IMR-90 (cell line): Measurements from ENCODE around the gene LRRC47. TPM values are rescaled to one million over a fixed set of nuclear protein-coding genes. Genes with fewer than 3 reads are reported as not detected.

ENCODE experiments used
- ATAC-seq: fragments of 200-7000 bp; cut with Tn5 transposase; 2 replicates; pipeline ENCODE4 v1.9.1; 2020; ENCODE audit warnings: low read depth, mild to moderate bottlenecking, moderate library complexity
- BruUV-seq: library from RNA; stranded (reverse); fragments of 400-500 nt; replicated peaks from 2 replicates; lab custom pipeline; 2021; lab: Mats Ljungman, UMichigan
- CTCF ChIA-PET: fragments of 300-600 bp; formaldehyde crosslinking; extraction: SDS; loops from one replicate; lab custom pipeline; 2021; ENCODE audit warnings: antibody characterized with exemption; lab: Yijun Ruan, JAX
- POLR2A ChIA-PET: fragments of 300-600 bp; sonication (Branson Sonifier 250); formaldehyde crosslinking; loops from one replicate; lab custom pipeline; 2022; ENCODE audit warnings: antibody characterized with exemption; ENCODE audit not compliant: unreplicated experiment; lab: Charles Lee
- DNase-seq: peaks from one replicate; pipeline ENCODE4 v3.0.0; 2013
- H2AFZ ChIP-seq: replicated peaks from 2 replicates; pipeline ENCODE3; 2013; ENCODE audit warnings: low read length, mild to moderate bottlenecking; ENCODE audit not compliant: poor library complexity
- H2AK5ac ChIP-seq: 2 replicates; pipeline ENCODE4 v1.6.1; 2013; ENCODE audit warnings: low read depth, low read length, inconsistent platforms
- H2AK9ac ChIP-seq: replicated peaks from 2 replicates; pipeline ENCODE3; 2013; ENCODE audit warnings: mild to moderate bottlenecking, low read depth, low read length, moderate library complexity; ENCODE audit not compliant: poor library complexity
- H2BK120ac ChIP-seq: 2 replicates; pipeline ENCODE4 v1.6.1; 2013; ENCODE audit warnings: low read depth, low read length, inconsistent platforms
- H2BK15ac ChIP-seq: 3 replicates; pipeline ENCODE4 v1.6.1; 2013; ENCODE audit warnings: low read depth, low read length, inconsistent platforms
- H2BK20ac ChIP-seq: 2 replicates; pipeline ENCODE4 v1.6.1; 2013; ENCODE audit warnings: low read depth, mild to moderate bottlenecking, inconsistent platforms, low read length, moderate library complexity
- H2BK5ac ChIP-seq: 2 replicates; pipeline ENCODE4 v1.6.1; 2013; ENCODE audit warnings: mild to moderate bottlenecking, low read depth, low read length, inconsistent platforms; ENCODE audit not compliant: poor library complexity, severe bottlenecking
- H3K14ac ChIP-seq: replicated peaks from 2 replicates; pipeline ENCODE4 v1.6.1; 2013; ENCODE audit warnings: low read depth, low read length, inconsistent platforms
- H3K18ac ChIP-seq: 2 replicates; pipeline ENCODE4 v1.6.1; 2013; ENCODE audit warnings: low read depth, low read length, control low read depth
- H3K23ac ChIP-seq: 2 replicates; pipeline ENCODE4 v1.6.1; 2013; ENCODE audit warnings: low read depth, low read length, inconsistent platforms
- H3K27ac ChIP-seq: 2 replicates; pipeline ENCODE4 v1.5.1; 2013; ENCODE audit warnings: mild to moderate bottlenecking, control low read depth, low read length; ENCODE audit not compliant: insufficient read depth
- H3K27me3 ChIP-seq: 2 replicates; pipeline ENCODE4 v1.6.1; 2013; ENCODE audit warnings: low read length; ENCODE audit not compliant: control insufficient read depth, insufficient read depth
- H3K36me3 ChIP-seq: 2 replicates; pipeline ENCODE4 v1.6.1; 2013; ENCODE audit warnings: low read length, mixed read lengths; ENCODE audit not compliant: control insufficient read depth, insufficient read depth
- H3K4ac ChIP-seq: 2 replicates; pipeline ENCODE4 v1.6.1; 2013; ENCODE audit warnings: low read depth, low read length, inconsistent platforms
- H3K4me1 ChIP-seq: 2 replicates; pipeline ENCODE4 v1.6.1; 2013; ENCODE audit warnings: low read length, mixed read lengths; ENCODE audit not compliant: control insufficient read depth, insufficient read depth
- H3K4me2 ChIP-seq: 2 replicates; pipeline ENCODE4 v1.6.1; 2013; ENCODE audit warnings: low read depth, mild to moderate bottlenecking, control low read depth, low read length, moderate library complexity
- H3K4me3 ChIP-seq: 2 replicates; pipeline ENCODE4 v1.5.1; 2013; ENCODE audit warnings: low read depth, mild to moderate bottlenecking, control low read depth, low read length, moderate library complexity; ENCODE audit not compliant: insufficient read depth
- H3K56ac ChIP-seq: 2 replicates; pipeline ENCODE4 v1.6.1; 2013; ENCODE audit warnings: low read length, inconsistent platforms; ENCODE audit not compliant: insufficient read depth; ENCODE audit errors: extremely low read depth
- H3K79me1 ChIP-seq, 2 experiments: 2 replicates each; pipeline ENCODE4 v1.6.1; 2013; ENCODE audit warnings: low read length in 2 of 2, inconsistent platforms in 1 of 2, low read depth in 1 of 2
- H3K9ac ChIP-seq: 2 replicates; pipeline ENCODE4 v1.6.1; 2013; ENCODE audit warnings: low read depth, low read length, control low read depth
- H3K9me1 ChIP-seq: 2 replicates; pipeline ENCODE4 v1.6.1; 2013; ENCODE audit warnings: low read length, inconsistent platforms; ENCODE audit not compliant: insufficient read depth
- H3K9me3 ChIP-seq: 2 replicates; pipeline ENCODE4 v1.6.1; 2013; ENCODE audit warnings: low read length; ENCODE audit not compliant: control insufficient read depth, insufficient read depth
- H4K20me1 ChIP-seq: 2 replicates; pipeline ENCODE4 v1.6.1; 2013; ENCODE audit warnings: low read length, inconsistent platforms; ENCODE audit not compliant: insufficient read depth
- H4K5ac ChIP-seq: 2 replicates; pipeline ENCODE4 v1.6.1; 2013; ENCODE audit warnings: mild to moderate bottlenecking, low read depth, low read length, control low read depth
- H4K8ac ChIP-seq, 2 experiments: 2 replicates each; pipeline ENCODE4 v1.6.1; 2013; ENCODE audit warnings: low read depth in 2 of 2, low read length in 2 of 2, control low read depth in 1 of 2, inconsistent platforms in 1 of 2
- H4K91ac ChIP-seq: 2 replicates; pipeline ENCODE4 v1.6.1; 2013; ENCODE audit warnings: low read depth, low read length, inconsistent platforms; ENCODE audit not compliant: insufficient read depth
- BHLHE40 ChIP-seq: fragments of 150-350 bp; IDR thresholded peaks from 2 replicates; pipeline ENCODE4 v1.6.1; 2016; ENCODE audit warnings: mild to moderate bottlenecking, low read depth, low read length
- CEBPB ChIP-seq: IDR thresholded peaks from 2 replicates; pipeline ENCODE4 v1.6.1; 2012; ENCODE audit warnings: low read depth, low read length, improper control_type of control experiment
- CHD1 ChIP-seq: IDR thresholded peaks from 2 replicates; pipeline ENCODE4 v1.6.1; 2012; ENCODE audit warnings: low read depth, low read length, improper control_type of control experiment
- CTCF ChIP-seq: conservative IDR thresholded peaks from 2 replicates; pipeline ENCODE4 v1.5.1; 2012; ENCODE audit warnings: mild to moderate bottlenecking, low read depth, low read length, improper control_type of control experiment
- ELK1 ChIP-seq: fragments of 150-350 bp; IDR thresholded peaks from 2 replicates; pipeline ENCODE4 v1.6.1; 2016; ENCODE audit warnings: low read depth, mild to moderate bottlenecking, low read length, moderate library complexity, borderline replicate concordance
- FOS ChIP-seq: fragments of 150-350 bp; IDR thresholded peaks from 2 replicates; pipeline ENCODE4 v1.6.1; 2016; ENCODE audit warnings: low read depth, low read length
- MAFK ChIP-seq: IDR thresholded peaks from 2 replicates; pipeline ENCODE4 v1.6.1; 2012; ENCODE audit warnings: low read depth, low read length, improper control_type of control experiment
- MAZ ChIP-seq: IDR thresholded peaks from 2 replicates; pipeline ENCODE4 v1.6.1; 2012; ENCODE audit warnings: low read depth, mild to moderate bottlenecking, low read length, improper control_type of control experiment, moderate library complexity, borderline replicate concordance
- NFE2L2 ChIP-seq: fragments of 150-350 bp; IDR thresholded peaks from 2 replicates; pipeline ENCODE4 v1.6.1; 2016; ENCODE audit warnings: low read depth, mild to moderate bottlenecking, low read length
- POLR2A ChIP-seq: IDR thresholded peaks from 2 replicates; pipeline ENCODE4 v1.6.1; 2012; ENCODE audit warnings: mild to moderate bottlenecking, low read depth, low read length
- RAD21 ChIP-seq: IDR thresholded peaks from 2 replicates; pipeline ENCODE4 v1.6.1; 2012; ENCODE audit warnings: low read length, improper control_type of control experiment
- RCOR1 ChIP-seq: IDR thresholded peaks from 2 replicates; pipeline ENCODE4 v1.6.1; 2012; ENCODE audit warnings: mild to moderate bottlenecking, low read length, improper control_type of control experiment; ENCODE audit not compliant: insufficient replicate concordance
- RFX5 ChIP-seq: IDR thresholded peaks from 2 replicates; pipeline ENCODE4 v1.8.0; 2012; ENCODE audit warnings: low read depth, mild to moderate bottlenecking, low read length, moderate library complexity
- SMC3 ChIP-seq: fragments of 150-350 bp; IDR thresholded peaks from 2 replicates; pipeline ENCODE4 v1.6.1; 2016; ENCODE audit warnings: low read depth, mild to moderate bottlenecking, antibody characterized with exemption, low read length, moderate library complexity
- WGBS, 2 experiments: methylation state at CpG; one replicate each; pipeline versions ENCODE4 v1.1.5 to v1.1.7; 2013; ENCODE audit warnings: missing lambda C conversion rate in 2 of 2; ENCODE audit not compliant: insufficient read length in 1 of 2; ENCODE audit errors: extremely low coverage in 2 of 2; 5-methylcytosine and 5-hydroxymethylcytosine counted together
- dilution Hi-C: fragments of 300-500 bp; cut with HindIII; formaldehyde crosslinking; loops from one replicate; pipeline ENCODE4 v1.14.3; 2018; ENCODE audit warnings: low sequenced_read_pairs; ENCODE audit not compliant: unreplicated experiment
- in situ Hi-C: fragments of 300-500 bp; cut with MboI; formaldehyde crosslinking; loops from 3 replicates; pipeline ENCODE4 v1.14.3; 2019; ENCODE audit warnings: low sequenced_read_pairs, inconsistent platforms, mixed read lengths
- intact Hi-C: fragments of 100-400 bp; cut with micrococcal nuclease; formaldehyde crosslinking; loops from 2 replicates; pipeline ENCODE4 v1.10.0; 2022
- polyA plus RNA-seq, 3 experiments: library from polyadenylated mRNA; depleted of rRNA; stranded (reverse); fragments of >200 nt; gene quantifications; 2 replicates each; pipeline ENCODE4 v1.2.3, GENCODE V29; 2012; ENCODE audit warnings: low replicate concordance in 1 of 3
- total RNA-seq: library from RNA; depleted of rRNA; stranded (reverse); fragments of >200 nt; gene quantifications from 2 replicates; pipeline ENCODE4 v1.2.3, GENCODE V29; 2012
- TF ChIP-seq, protein P1 (sequence below): fragments of 150-350 bp; IDR thresholded peaks from 2 replicates; pipeline ENCODE4 v1.6.1; 2017; ENCODE audit warnings: mild to moderate bottlenecking, antibody characterized with exemption, low read length, low read depth

Gene LRRC47
- total and polyA plus RNA-seq, 2 of the 4 experiments (the other 2 are of a cell fraction): 15.2 to 19.7 TPM

GRCh38 chr1:3747522-3747848, 48.8 kb downstream of the LRRC47 start:
- Histone ChIP-seq H3K9ac (0 out of 2 replicates have a peak overlapping the region, but pooled peaks have one; percentile 5), H2BK120ac (no peak overlapping the region), H3K27ac (no peak overlapping the region), H2AK5ac (no peak overlapping the region), H3K27me3 (peaks cover 15% of the 10 kb centered on the region), H4K20me1 (no peaks in the 10 kb centered on the region; the same call in 1 of the 2 replicates), H3K4me1 (peaks cover 8% of the 10 kb centered on the region; the same call in 1 of the 2 replicates), H3K9me1 (peaks cover 10% of the 10 kb centered on the region; the same call in 1 of the 2 replicates), H3K4me2 (peak overlapping the region; percentile 90), H2BK5ac (no peak overlapping the region), H2AK9ac (peak overlapping the region; percentile 58), H4K91ac (no peak overlapping the region), H2BK20ac (no peak overlapping the region), H3K9me3 (no peaks in the 10 kb centered on the region), H3K23ac (no peak overlapping the region), H2BK15ac (no peak overlapping the region), H3K56ac (no peak overlapping the region), H4K5ac (peak overlapping the region; percentile 77; the same call in 1 of the 2 replicates), H3K4me3 (peak overlapping the region; percentile 63), H3K79me1 (peaks cover 15 to 27% of the 10 kb centered on the region in 2 experiments), H3K18ac (no peak overlapping the region), H3K4ac (no peak overlapping the region), H3K14ac (no peak overlapping the region), H4K8ac (peak overlapping the region; percentile 72 to 84; a peak in 2 of 4 replicates), H3K36me3 (peaks cover 11% of the 10 kb centered on the region), H2AFZ (peak overlapping the region; percentile 93)
- no peak for TF ChIP-seq RFX5
- no peak for TF ChIP-seq POLR2A
- TF ChIP-seq, protein P1, sequence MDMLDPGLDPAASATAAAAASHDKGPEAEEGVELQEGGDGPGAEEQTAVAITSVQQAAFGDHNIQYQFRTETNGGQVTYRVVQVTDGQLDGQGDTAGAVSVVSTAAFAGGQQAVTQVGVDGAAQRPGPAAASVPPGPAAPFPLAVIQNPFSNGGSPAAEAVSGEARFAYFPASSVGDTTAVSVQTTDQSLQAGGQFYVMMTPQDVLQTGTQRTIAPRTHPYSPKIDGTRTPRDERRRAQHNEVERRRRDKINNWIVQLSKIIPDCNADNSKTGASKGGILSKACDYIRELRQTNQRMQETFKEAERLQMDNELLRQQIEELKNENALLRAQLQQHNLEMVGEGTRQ: no peak
- no peak for TF ChIP-seq MAZ
- no peak for TF ChIP-seq BHLHE40
- no peak for TF ChIP-seq MAFK
- TF ChIP-seq RCOR1: no peak
- TF ChIP-seq FOS: no peak
- no peak for TF ChIP-seq CHD1
- no peak for TF ChIP-seq NFE2L2
- no peak for TF ChIP-seq ELK1
- no peak for TF ChIP-seq CTCF
- TF ChIP-seq SMC3: no peak
- TF ChIP-seq CEBPB: no peak
- TF ChIP-seq RAD21: no peak
- POLR2A ChIA-PET: no interaction called here
- WGBS, 2 experiments: no CpG with 5 or more reads among the region's 6 CpGs
- no peak for ATAC-seq
- CTCF ChIA-PET: no interaction called here
- in situ Hi-C loops (no loop called here), intact Hi-C loops (loop anchor here (2.0 kb wide), 1 partner anchor 25 kb away; the partner anchor contains the start of gene SMIM1), dilution Hi-C loops (no loop called here)
- DNase-seq: no peak
- BruUV-seq: no TSS peak
